ENCODE data around the gene VAT1L. TPM values are rescaled to one million over a fixed set of nuclear protein-coding genes. Genes with fewer than 3 reads are reported as not detected.

The VAT1L gene
- polyA plus RNA-seq, 2 donors = 0.04 to 0.13 TPM

- no peaks in the 10 kb centered on the region for H3K36me3 ChIP-seq (ENCODE audit: control insufficient read depth in 2 of 2, insufficient read depth in 2 of 2, low read length in 1 of 2)
- no peak overlapping the region for H3K4me3 ChIP-seq (ENCODE audit: low read depth in 1 of 2, low read length in 2 of 2)
- no peaks in the 10 kb centered on the region for H3K4me1 ChIP-seq (ENCODE audit: control insufficient read depth in 2 of 2, insufficient read depth in 2 of 2, low read length in 1 of 2)
- H3K9me3 ChIP-seq (ENCODE audit: control insufficient read depth in 2 of 2, insufficient read depth in 1 of 2, low read depth in 1 of 2, low read length in 1 of 2) = no peaks in the 10 kb centered on the region
- no peaks in the 10 kb centered on the region for H3K27me3 ChIP-seq (ENCODE audit: control insufficient read depth in 1 of 2, insufficient read depth in 2 of 2, low read length in 2 of 2)
- no peak overlapping the region for H3K27ac ChIP-seq (ENCODE audit: low read depth in 2 of 2, low read length in 1 of 2)
- WGBS, 2 donors = 18 to 20% methylated on average over 11 of the region's 11 CpGs
These were observed 214.7 kb downstream of the VAT1L start for GRCh38 chr16:78002915-78003538.

GRCh38 chr16:78004517-78004916, 216.2 kb downstream of the VAT1L start:
- Histone ChIP-seq H3K27me3 (ENCODE audit: control insufficient read depth in 1 of 2, insufficient read depth in 2 of 2, low read length in 2 of 2) (no peaks in the 10 kb centered on the region), H3K9me3 (ENCODE audit: control insufficient read depth in 2 of 2, insufficient read depth in 1 of 2, low read depth in 1 of 2, low read length in 1 of 2) (no peaks in the 10 kb centered on the region), H3K36me3 (ENCODE audit: control insufficient read depth in 2 of 2, insufficient read depth in 2 of 2, low read length in 1 of 2) (no peaks in the 10 kb centered on the region), H3K27ac (ENCODE audit: low read depth in 2 of 2, low read length in 1 of 2) (no peak overlapping the region), H3K4me1 (ENCODE audit: control insufficient read depth in 2 of 2, insufficient read depth in 2 of 2, low read length in 1 of 2) (no peaks in the 10 kb centered on the region), H3K4me3 (ENCODE audit: low read depth in 1 of 2, low read length in 2 of 2) (no peak overlapping the region)
- 77 to 80% methylated on average over 4 of the region's 4 CpGs for WGBS, 2 donors

DNA sequence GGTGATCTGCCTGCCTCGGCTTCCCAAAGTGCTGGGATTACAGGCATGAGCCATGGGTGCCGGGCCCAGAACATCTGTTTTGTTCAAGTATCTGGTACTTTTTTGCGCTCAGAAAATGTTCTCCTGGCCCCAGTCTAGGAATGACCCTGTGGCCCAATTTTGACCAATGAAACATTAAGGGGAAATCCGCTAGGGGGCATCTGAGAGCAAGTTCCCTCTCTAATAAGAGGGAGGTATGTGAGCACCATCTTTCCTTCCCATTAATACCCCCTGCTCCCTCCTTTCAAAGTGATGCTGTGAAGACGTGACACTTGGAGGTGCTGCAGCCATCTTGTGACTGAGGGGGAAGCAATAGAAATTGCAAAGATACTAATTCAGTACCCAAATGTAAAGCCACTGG, 217.5 kb downstream of the VAT1L start:
- Histone ChIP-seq H3K27me3 (ENCODE audit: control insufficient read depth in 1 of 2, insufficient read depth in 2 of 2, low read length in 2 of 2) (no peaks in the 10 kb centered on the region), H3K4me3 (ENCODE audit: low read depth in 1 of 2, low read length in 2 of 2) (no peak overlapping the region), H3K9me3 (ENCODE audit: control insufficient read depth in 2 of 2, insufficient read depth in 1 of 2, low read depth in 1 of 2, low read length in 1 of 2) (no peaks in the 10 kb centered on the region), H3K4me1 (ENCODE audit: control insufficient read depth in 2 of 2, insufficient read depth in 2 of 2, low read length in 1 of 2) (no peaks in the 10 kb centered on the region), H3K36me3 (ENCODE audit: control insufficient read depth in 2 of 2, insufficient read depth in 2 of 2, low read length in 1 of 2) (no peaks in the 10 kb centered on the region), H3K27ac (ENCODE audit: low read depth in 2 of 2, low read length in 1 of 2) (no peak overlapping the region)
- whole genome bisulfite sequencing, 2 donors = 75 to 76% methylated on average over 5 of the region's 5 CpGs

- Histone ChIP-seq H3K9me3 (ENCODE audit: control insufficient read depth in 2 of 2, insufficient read depth in 1 of 2, low read depth in 1 of 2, low read length in 1 of 2) (no peaks in the 10 kb centered on the region), H3K4me3 (ENCODE audit: low read depth in 1 of 2, low read length in 2 of 2) (no peak overlapping the region), H3K27me3 (ENCODE audit: control insufficient read depth in 1 of 2, insufficient read depth in 2 of 2, low read length in 2 of 2) (no peaks in the 10 kb centered on the region), H3K36me3 (ENCODE audit: control insufficient read depth in 2 of 2, insufficient read depth in 2 of 2, low read length in 1 of 2) (no peaks in the 10 kb centered on the region), H3K27ac (ENCODE audit: low read depth in 2 of 2, low read length in 1 of 2) (no peak overlapping the region), H3K4me1 (ENCODE audit: control insufficient read depth in 2 of 2, insufficient read depth in 2 of 2, low read length in 1 of 2) (no peaks in the 10 kb centered on the region)
- WGBS, 2 donors = 72 to 75% methylated on average over 3 of the region's 3 CpGs
These were observed 218.8 kb downstream of the VAT1L start for GRCh38 chr16:78007121-78007520.

- Histone ChIP-seq H3K36me3 (ENCODE audit: control insufficient read depth in 2 of 2, insufficient read depth in 2 of 2, low read length in 1 of 2) (no peaks in the 10 kb centered on the region), H3K27ac (ENCODE audit: low read depth in 2 of 2, low read length in 1 of 2) (no peak within 1 kb of the TSS), H3K4me1 (ENCODE audit: control insufficient read depth in 2 of 2, insufficient read depth in 2 of 2, low read length in 1 of 2) (no peaks in the 10 kb centered on the region), H3K4me3 (ENCODE audit: low read depth in 1 of 2, low read length in 2 of 2) (no peak within 1 kb of the TSS), H3K9me3 (ENCODE audit: control insufficient read depth in 2 of 2, insufficient read depth in 1 of 2, low read depth in 1 of 2, low read length in 1 of 2) (no peaks in the 10 kb centered on the region), H3K27me3 (ENCODE audit: control insufficient read depth in 1 of 2, insufficient read depth in 2 of 2, low read length in 2 of 2) (no peaks in the 10 kb centered on the region)
- WGBS, 2 donors = 33 to 34% methylated on average over 5 of the region's 5 CpGs
These were observed 234.1 kb downstream of the VAT1L start, which contains the start of gene CLEC3A for GRCh38 chr16:78022347-78023060. TSS of gene CLEC3A (plus strand) at chr16:78022548. CDS start at chr16:78022627, 79 bp downstream.

DNA sequence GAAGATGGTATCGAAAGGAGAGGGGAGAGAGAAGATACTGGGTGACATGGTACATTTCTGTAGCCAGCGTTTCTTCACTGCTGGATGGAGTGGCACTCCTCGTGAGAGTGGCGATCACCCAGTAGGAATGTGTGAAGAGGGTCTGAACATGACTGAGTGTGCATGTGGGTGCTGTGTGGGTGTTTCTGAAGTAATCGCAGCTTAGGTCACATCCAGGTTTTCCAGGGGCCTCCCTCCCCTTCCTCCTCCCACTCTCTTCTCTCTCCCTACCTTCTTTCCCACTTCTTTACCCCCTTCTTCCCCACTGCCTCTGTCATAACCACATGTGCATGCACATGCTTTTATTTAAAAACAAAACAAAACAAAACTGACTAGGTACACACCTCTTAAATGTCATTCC, 235.8 kb downstream of the VAT1L start:
- H3K4me3 ChIP-seq (ENCODE audit: low read depth in 1 of 2, low read length in 2 of 2) = no peak overlapping the region
- no peaks in the 10 kb centered on the region for H3K4me1 ChIP-seq (ENCODE audit: control insufficient read depth in 2 of 2, insufficient read depth in 2 of 2, low read length in 1 of 2)
- no peak overlapping the region for H3K27ac ChIP-seq (ENCODE audit: low read depth in 2 of 2, low read length in 1 of 2)
- H3K36me3 ChIP-seq (ENCODE audit: control insufficient read depth in 2 of 2, insufficient read depth in 2 of 2, low read length in 1 of 2) = no peaks in the 10 kb centered on the region
- no peaks in the 10 kb centered on the region for H3K27me3 ChIP-seq (ENCODE audit: control insufficient read depth in 1 of 2, insufficient read depth in 2 of 2, low read length in 2 of 2)
- whole genome bisulfite sequencing, 2 donors = 90 to 92% methylated on average over 5 of the region's 5 CpGs
- H3K9me3 ChIP-seq (ENCODE audit: control insufficient read depth in 2 of 2, insufficient read depth in 1 of 2, low read depth in 1 of 2, low read length in 1 of 2) = no peaks in the 10 kb centered on the region

DNA sequence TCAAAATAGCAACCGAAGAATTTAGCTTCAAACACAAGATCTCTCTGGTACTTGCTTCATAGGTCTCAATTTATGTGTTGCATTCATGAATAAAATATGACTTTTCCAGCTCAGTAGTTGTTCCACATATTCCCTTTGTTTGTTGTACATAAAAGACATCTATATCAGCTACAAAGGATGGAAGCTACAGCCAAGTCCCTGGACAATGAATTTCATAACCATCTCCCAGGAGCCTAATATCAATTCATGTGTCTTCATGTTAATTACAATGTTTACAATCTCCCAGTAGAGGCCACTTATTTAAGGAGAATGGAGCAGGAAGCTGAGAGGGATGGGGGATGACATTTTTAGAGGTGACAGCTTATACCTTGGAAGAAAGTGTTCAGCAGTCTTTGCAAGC, 237.3 kb downstream of the VAT1L start:
- Histone ChIP-seq H3K4me1 (ENCODE audit: control insufficient read depth in 2 of 2, insufficient read depth in 2 of 2, low read length in 1 of 2) (no peaks in the 10 kb centered on the region), H3K27me3 (ENCODE audit: control insufficient read depth in 1 of 2, insufficient read depth in 2 of 2, low read length in 2 of 2) (no peaks in the 10 kb centered on the region), H3K9me3 (ENCODE audit: control insufficient read depth in 2 of 2, insufficient read depth in 1 of 2, low read depth in 1 of 2, low read length in 1 of 2) (no peaks in the 10 kb centered on the region), H3K36me3 (ENCODE audit: control insufficient read depth in 2 of 2, insufficient read depth in 2 of 2, low read length in 1 of 2) (no peaks in the 10 kb centered on the region), H3K4me3 (ENCODE audit: low read depth in 1 of 2, low read length in 2 of 2) (no peak overlapping the region), H3K27ac (ENCODE audit: low read depth in 2 of 2, low read length in 1 of 2) (no peak overlapping the region)
- 94 to 95% methylated on average over 1 of the region's 1 CpG for WGBS, 2 donors

- WGBS, 2 donors = 35 to 43% methylated on average over 3 of the region's 3 CpGs
These were observed 239.7 kb downstream of the VAT1L start for GRCh38 chr16:78028018-78028417.

More at GRCh38 chr16:78028018-78028417, 239.7 kb downstream of the VAT1L start:
- Histone ChIP-seq H3K4me3 (ENCODE audit: low read depth in 1 of 2, low read length in 2 of 2) (no peak overlapping the region), H3K27me3 (ENCODE audit: control insufficient read depth in 1 of 2, insufficient read depth in 2 of 2, low read length in 2 of 2) (no peaks in the 10 kb centered on the region), H3K9me3 (ENCODE audit: control insufficient read depth in 2 of 2, insufficient read depth in 1 of 2, low read depth in 1 of 2, low read length in 1 of 2) (no peaks in the 10 kb centered on the region), H3K36me3 (ENCODE audit: control insufficient read depth in 2 of 2, insufficient read depth in 2 of 2, low read length in 1 of 2) (no peaks in the 10 kb centered on the region), H3K27ac (ENCODE audit: low read depth in 2 of 2, low read length in 1 of 2) (no peak overlapping the region), H3K4me1 (ENCODE audit: control insufficient read depth in 2 of 2, insufficient read depth in 2 of 2, low read length in 1 of 2) (no peaks in the 10 kb centered on the region)
